Mesenteric fat pad (tissue), 1 donor: ENCODE data around the gene CEP131. TPM values are rescaled to one million over a fixed set of nuclear protein-coding genes. Genes with fewer than 3 reads are reported as not detected.

Source experiments
- total RNA-seq: library from RNA; stranded (reverse); fragmentation: NEBNext Ultra II Directional; extraction: Animal tissue kit (Norgen Biotek cat#: 25700); gene quantifications from one replicate; pipeline ENCODE4 v1.2.1, GENCODE V29; 2021
- donor health status: DM: yes; HTN: yes; CAD: no.

CEP131 gene
- total RNA-seq, 1 donor from 2014 or later = 3.4 TPM

Other genes starting within 250 kb of the CEP131 start
- 25.3 TPM for gene CHMP6, start 231.1 kb downstream of the CEP131 start, total RNA-seq
- gene BAIAP2, start 187.8 kb downstream of the CEP131 start, total RNA-seq = 24.6 TPM
- not detected for gene PVALEF, start 57.5 kb downstream of the CEP131 start, total RNA-seq
- 7.9 TPM for gene AATK, start 56.7 kb downstream of the CEP131 start, total RNA-seq
- 23.1 TPM for gene TEPSIN, start 16.1 kb upstream of the CEP131 start, total RNA-seq
- 46.2 TPM for gene NDUFAF8, start 16.4 kb upstream of the CEP131 start, total RNA-seq
- gene SLC38A10, start 72.3 kb upstream of the CEP131 start, total RNA-seq = 88.0 TPM
- 11.0 TPM for gene BAHCC1, start 172.5 kb upstream of the CEP131 start, total RNA-seq